ENCODE data around the gene HCK. TPM values are rescaled to one million over a fixed set of nuclear protein-coding genes. Genes with fewer than 3 reads are reported as not detected.
"Not testable (repeated sequence)": the region's sequence is repeated elsewhere in the genome, so short reads cannot be mapped to it uniquely, and the experiment has no call there.

Gene HCK
- total and polyA plus RNA-seq, 4 donors = 18.5 to 304 (median 61.2) TPM

GRCh38 chr20:32029561-32029960, 22.5 kb upstream of the HCK start:
- no peak for DNase-seq

GRCh38 chr20:32031007-32031958, 20.8 kb upstream of the HCK start:
- ATAC-seq (ENCODE audit: insufficient read depth, low FRiP score) = peak; percentile 69
- DNase-seq = peak; percentile 80 to 84 (median 83)
- no peak overlapping the region for H3K9ac ChIP-seq (ENCODE audit: insufficient read depth in 1 of 2, low read length in 2 of 2)
- no peaks in the 10 kb centered on the region for H3K36me3 ChIP-seq (ENCODE audit: control insufficient read depth in 4 of 4, insufficient read depth in 4 of 4, low read length in 4 of 4)
- TF ChIP-seq CTCF (IDR thresholded peaks at IDR 0.05; ENCODE audit: control extremely low read depth, extremely low read depth) = peak; percentile 35
- peaks cover 0 to 5% (median 0%) of the 10 kb centered on the region in 5 donors for H3K4me1 ChIP-seq (ENCODE audit: control insufficient read depth in 5 of 5, insufficient read depth in 5 of 5, low read length in 5 of 5)
- 30 to 32% methylated on average over 59 of the region's 59 CpGs for WGBS, 2 donors
- H3K27ac ChIP-seq (ENCODE audit: low read depth in 1 of 2, low read length in 1 of 2) = no peak overlapping the region
- H3K9me3 ChIP-seq (ENCODE audit: control insufficient read depth in 4 of 4, insufficient read depth in 3 of 4, low read length in 3 of 4) = no peaks in the 10 kb centered on the region
- H3K4me3 ChIP-seq = no peak overlapping the region
- H3K27me3 ChIP-seq (ENCODE audit: control insufficient read depth in 3 of 3, insufficient read depth in 3 of 3, low read length in 2 of 3) = peaks cover 0 to 17% (median 10%) of the 10 kb centered on the region in 3 donors

More at GRCh38 chr20:32029561-32029960, 22.5 kb upstream of the HCK start:
- H3K27ac ChIP-seq (ENCODE audit: low read depth in 1 of 2, low read length in 1 of 2) = no peak overlapping the region
- H3K9me3 ChIP-seq (ENCODE audit: control insufficient read depth in 4 of 4, insufficient read depth in 3 of 4, low read length in 3 of 4) = no peaks in the 10 kb centered on the region
- 91 to 96% methylated on average over 11 of the region's 11 CpGs for WGBS, 2 donors
- no peak overlapping the region for H3K4me3 ChIP-seq
- peaks cover 0 to 17% (median 6%) of the 10 kb centered on the region in 3 donors for H3K27me3 ChIP-seq (ENCODE audit: control insufficient read depth in 3 of 3, insufficient read depth in 3 of 3, low read length in 2 of 3)
- ATAC-seq (ENCODE audit: insufficient read depth, low FRiP score) = no peak
- H3K4me1 ChIP-seq (ENCODE audit: control insufficient read depth in 5 of 5, insufficient read depth in 5 of 5, low read length in 5 of 5) = peaks cover 0 to 5% (median 0%) of the 10 kb centered on the region in 5 donors
- TF ChIP-seq CTCF (IDR thresholded peaks at IDR 0.05; ENCODE audit: control extremely low read depth, extremely low read depth) = no peak
- H3K36me3 ChIP-seq (ENCODE audit: control insufficient read depth in 4 of 4, insufficient read depth in 4 of 4, low read length in 4 of 4) = no peaks in the 10 kb centered on the region
- H3K9ac ChIP-seq (ENCODE audit: insufficient read depth in 1 of 2, low read length in 2 of 2) = no peak overlapping the region

- no peak for ATAC-seq (ENCODE audit: insufficient read depth, low FRiP score)
These were observed 18.7 kb upstream of the HCK start for GRCh38 chr20:32033316-32033715.

GRCh38 chr20:32033721-32034120, 18.3 kb upstream of the HCK start:
- not testable (repeated sequence) for ATAC-seq (ENCODE audit: insufficient read depth, low FRiP score); H3K9ac ChIP-seq (ENCODE audit: insufficient read depth in 1 of 2, low read length in 2 of 2); H3K27ac ChIP-seq (ENCODE audit: low read depth in 1 of 2, low read length in 1 of 2); H3K36me3 ChIP-seq (ENCODE audit: control insufficient read depth in 4 of 4, insufficient read depth in 4 of 4, low read length in 4 of 4); H3K4me1 ChIP-seq (ENCODE audit: control insufficient read depth in 5 of 5, insufficient read depth in 5 of 5, low read length in 5 of 5); H3K4me3 ChIP-seq; DNase-seq; H3K9me3 ChIP-seq (ENCODE audit: control insufficient read depth in 4 of 4, insufficient read depth in 3 of 4, low read length in 3 of 4)
- H3K27me3 ChIP-seq (ENCODE audit: control insufficient read depth in 3 of 3, insufficient read depth in 3 of 3, low read length in 2 of 3) = peaks cover 0 to 19% (median 10%) of the 10 kb centered on the region in 3 donors
- WGBS, 2 donors = 54 to 64% methylated on average over 3 of the region's 3 CpGs

More at GRCh38 chr20:32033316-32033715, 18.7 kb upstream of the HCK start:
- peaks cover 0 to 4% (median 1%) of the 10 kb centered on the region in 4 donors for H3K9me3 ChIP-seq (ENCODE audit: control insufficient read depth in 4 of 4, insufficient read depth in 3 of 4, low read length in 3 of 4)
- H3K4me3 ChIP-seq = no peak overlapping the region
- H3K27ac ChIP-seq (ENCODE audit: low read depth in 1 of 2, low read length in 1 of 2) = no peak overlapping the region
- peaks cover 0 to 5% (median 0%) of the 10 kb centered on the region in 5 donors for H3K4me1 ChIP-seq (ENCODE audit: control insufficient read depth in 5 of 5, insufficient read depth in 5 of 5, low read length in 5 of 5)
- no peak for TF ChIP-seq CTCF (IDR thresholded peaks at IDR 0.05; ENCODE audit: control extremely low read depth, extremely low read depth)
- WGBS, 2 donors = 21 to 51% methylated on average over 2 of the region's 2 CpGs
- H3K9ac ChIP-seq (ENCODE audit: insufficient read depth in 1 of 2, low read length in 2 of 2) = no peak overlapping the region
- H3K36me3 ChIP-seq (ENCODE audit: control insufficient read depth in 4 of 4, insufficient read depth in 4 of 4, low read length in 4 of 4) = no peaks in the 10 kb centered on the region
- no peak for DNase-seq
- peaks cover 0 to 19% (median 10%) of the 10 kb centered on the region in 3 donors for H3K27me3 ChIP-seq (ENCODE audit: control insufficient read depth in 3 of 3, insufficient read depth in 3 of 3, low read length in 2 of 3)

Measured in lung (tissue), 12 donors.